Glutamatergic neuron (in vitro differentiated cells): ENCODE measurements around the gene PELI1. TPM values are rescaled to one million over a fixed set of nuclear protein-coding genes. Genes with fewer than 3 reads are reported as not detected.

ENCODE experiments used
- DNase-seq: peaks from one replicate; pipeline ENCODE4 v3.0.0; 2022
- H3K27ac Mint-ChIP-seq: one replicate; pipeline ENCODE4 v1.8.0; 2020; ENCODE audit warnings: mild to moderate bottlenecking, mixed read lengths, inconsistent platforms; ENCODE audit not compliant: unreplicated experiment
- H3K27me3 Mint-ChIP-seq: one replicate; pipeline ENCODE4 v1.8.0; 2020; ENCODE audit warnings: mild to moderate bottlenecking, moderate library complexity, mixed read lengths, inconsistent platforms; ENCODE audit not compliant: unreplicated experiment
- H3K36me3 Mint-ChIP-seq: one replicate; pipeline ENCODE4 v1.8.0; 2020; ENCODE audit warnings: mild to moderate bottlenecking, mixed read lengths, inconsistent platforms; ENCODE audit not compliant: unreplicated experiment
- H3K4me1 Mint-ChIP-seq: one replicate; pipeline ENCODE4 v1.8.0; 2020; ENCODE audit warnings: mild to moderate bottlenecking, low read depth, mixed read lengths, inconsistent platforms; ENCODE audit not compliant: unreplicated experiment
- H3K4me3 Mint-ChIP-seq: one replicate; pipeline ENCODE4 v1.8.0; 2020; ENCODE audit warnings: mild to moderate bottlenecking, mixed read lengths, inconsistent platforms; ENCODE audit not compliant: unreplicated experiment
- H3K9me3 Mint-ChIP-seq: one replicate; pipeline ENCODE4 v1.8.0; 2020; ENCODE audit warnings: mild to moderate bottlenecking, moderate library complexity, mixed read lengths, inconsistent platforms; ENCODE audit not compliant: unreplicated experiment
- CTCF ChIP-seq: fragments of 200-600 bp; sonication (generic); IDR thresholded peaks from one replicate; pipeline ENCODE4 v1.5.0; 2021; ENCODE audit not compliant: partially characterized antibody, unreplicated experiment
- long read RNA-seq: library from polyadenylated mRNA; unstranded; transcript quantifications from one replicate; pipeline ENCODE4 v2.0.0, GENCODE V29; 2020; ENCODE audit not compliant: unreplicated experiment
- total RNA-seq: library from RNA; stranded (reverse); fragmentation: NEBNext Ultra II Directional; extraction: Animal tissue kit (Norgen Biotek cat#: 25700); gene quantifications from one replicate; pipeline ENCODE4 v1.2.1, GENCODE V29; 2021; ENCODE audit not compliant: unreplicated experiment

The PELI1 gene
- 58.2 TPM for total RNA-seq
- long read RNA-seq, partial matches to known transcripts: 0 of 3 reads
- long read RNA-seq, other reads (novel, unspliced or antisense): 0 of 3 reads

GRCh38 chr2:64144057-64145013 is at the start of gene PELI1:
Gene PELI1, minus strand, starts transcription at chr2:64144420. Its CDS starts 36,110 bp downstream, at chr2:64108310.
- H3K9me3 Mint-ChIP-seq: peaks cover 11% of the 10 kb centered on the region
- peak within 1 kb of the TSS; percentile 94 for H3K27ac Mint-ChIP-seq
- peaks cover 20% of the 10 kb centered on the region for H3K4me1 Mint-ChIP-seq
- peaks cover 6% of the 10 kb centered on the region for H3K27me3 Mint-ChIP-seq
- TF ChIP-seq CTCF: no peak
- DNase-seq: peak; percentile 96
- H3K36me3 Mint-ChIP-seq: no peaks in the 10 kb centered on the region
- peak within 1 kb of the TSS; percentile 99 for H3K4me3 Mint-ChIP-seq

- Mint-ChIP-seq H3K36me3 (no peaks in the 10 kb centered on the region), H3K27me3 (peaks cover 2% of the 10 kb centered on the region), H3K4me3 (no peak overlapping the region), H3K27ac (no peak overlapping the region), H3K9me3 (peaks cover 2% of the 10 kb centered on the region), H3K4me1 (no peaks in the 10 kb centered on the region)
- no peak for TF ChIP-seq CTCF
- no peak for DNase-seq
Measured at GRCh38 chr2:64193491-64193890, 49.3 kb upstream of the PELI1 start.

DNA sequence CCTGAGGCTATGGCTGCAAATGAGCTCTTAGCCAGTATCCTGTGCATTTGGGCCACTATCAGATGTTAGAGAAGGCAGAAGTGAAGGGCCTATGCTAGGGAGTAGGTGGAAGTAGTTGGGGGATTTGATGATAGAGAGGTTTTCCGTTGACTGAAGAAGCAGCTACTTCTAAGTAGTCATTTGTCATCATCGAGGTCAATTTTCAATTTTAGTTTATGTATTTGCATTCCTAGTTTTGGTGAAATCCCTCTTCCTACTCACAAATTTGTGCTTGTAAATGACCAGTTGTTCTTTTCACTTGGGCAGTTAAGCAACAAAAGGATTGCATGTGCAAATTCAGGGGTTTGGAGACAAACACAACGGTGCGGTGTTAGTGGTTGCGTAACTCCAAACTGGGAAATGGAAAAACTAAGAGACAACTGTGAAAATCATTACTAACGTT is 48.5 kb upstream of the PELI1 start:
- H3K9me3 Mint-ChIP-seq: peaks cover 2% of the 10 kb centered on the region
- no peak for DNase-seq
- no peak overlapping the region for H3K4me3 Mint-ChIP-seq
- H3K36me3 Mint-ChIP-seq: no peaks in the 10 kb centered on the region
- H3K27ac Mint-ChIP-seq: no peak overlapping the region
- TF ChIP-seq CTCF: no peak
- H3K4me1 Mint-ChIP-seq: no peaks in the 10 kb centered on the region
- H3K27me3 Mint-ChIP-seq: peaks cover 2% of the 10 kb centered on the region

DNA sequence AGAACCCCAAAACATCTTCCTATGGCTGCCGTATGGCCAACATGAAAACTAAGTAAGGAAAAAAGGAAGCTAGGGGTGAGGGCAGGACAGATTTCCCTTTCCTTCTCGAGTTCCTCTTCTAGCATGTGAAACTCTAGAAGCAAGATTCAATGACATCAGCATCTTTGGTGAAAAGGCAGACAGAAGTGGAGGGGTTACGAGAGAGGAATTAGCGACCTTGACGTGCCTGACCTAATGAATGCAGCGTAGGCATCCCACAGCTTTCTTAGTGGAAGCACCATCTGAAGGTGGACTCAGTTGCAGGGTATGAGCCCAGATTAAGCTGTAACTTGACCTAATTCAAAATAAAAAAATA is 47.9 kb upstream of the PELI1 start:
- no peaks in the 10 kb centered on the region for H3K4me1 Mint-ChIP-seq
- H3K27me3 Mint-ChIP-seq: peaks cover 2% of the 10 kb centered on the region
- no peak for DNase-seq
- no peak overlapping the region for H3K4me3 Mint-ChIP-seq
- H3K36me3 Mint-ChIP-seq: no peaks in the 10 kb centered on the region
- no peak overlapping the region for H3K27ac Mint-ChIP-seq
- H3K9me3 Mint-ChIP-seq: no peaks in the 10 kb centered on the region
- TF ChIP-seq CTCF: no peak

- no peak for DNase-seq
- TF ChIP-seq CTCF: no peak
- Mint-ChIP-seq H3K4me1 (no peaks in the 10 kb centered on the region), H3K27ac (no peak overlapping the region), H3K9me3 (no peaks in the 10 kb centered on the region), H3K36me3 (no peaks in the 10 kb centered on the region), H3K4me3 (no peak overlapping the region), H3K27me3 (peaks cover 2% of the 10 kb centered on the region)
Measured at GRCh38 chr2:64189586-64189985, 45.4 kb upstream of the PELI1 start.
